NCI-H446 treated with DMSO at 0.1 percent for 48 hours (cell line): ENCODE data around the gene PHACTR1.
"Not testable (repeated sequence)": the region's sequence is repeated elsewhere in the genome, so short reads cannot be mapped to it uniquely, and the experiment has no call there.

Source experiments
- DNase-seq: peaks from one replicate; lab custom pipeline; 2025; lab: John Stamatoyannopoulos, UW

PHACTR1 gene

GRCh38 chr6:12716298-12716916 is at the start of gene PHACTR1:
Gene PHACTR1 (plus strand): TSS chr6:12716767.
- no peak for DNase-seq

- no peak for DNase-seq
These were observed 49.7 kb upstream of the PHACTR1 start for GRCh38 chr6:12666886-12667285.

GRCh38 chr6:12675931-12676330 is 40.6 kb upstream of the PHACTR1 start:
- no peak for DNase-seq

DNA sequence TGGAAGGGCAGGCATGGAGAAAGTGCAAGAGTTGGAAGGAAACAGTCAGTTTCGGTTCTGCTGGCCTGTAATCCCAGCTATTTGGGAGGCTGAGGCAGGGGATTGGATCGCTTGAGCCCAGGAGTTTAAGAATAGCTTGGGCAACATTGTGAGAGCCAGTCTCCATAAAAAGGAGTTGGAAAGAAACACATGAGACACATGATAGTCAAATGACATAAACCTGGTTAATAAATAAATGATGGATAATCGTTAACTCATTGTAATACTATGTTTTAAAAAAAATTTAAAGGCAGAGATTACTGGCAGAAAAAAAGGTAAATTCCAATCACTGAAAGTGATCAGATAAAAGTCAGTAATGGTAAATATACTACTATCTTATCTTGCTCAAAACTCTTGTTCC is 37.2 kb upstream of the PHACTR1 start:
- no peak for DNase-seq

GRCh38 chr6:12693122-12693521 is 23.4 kb upstream of the PHACTR1 start:
- no peak for DNase-seq

DNA sequence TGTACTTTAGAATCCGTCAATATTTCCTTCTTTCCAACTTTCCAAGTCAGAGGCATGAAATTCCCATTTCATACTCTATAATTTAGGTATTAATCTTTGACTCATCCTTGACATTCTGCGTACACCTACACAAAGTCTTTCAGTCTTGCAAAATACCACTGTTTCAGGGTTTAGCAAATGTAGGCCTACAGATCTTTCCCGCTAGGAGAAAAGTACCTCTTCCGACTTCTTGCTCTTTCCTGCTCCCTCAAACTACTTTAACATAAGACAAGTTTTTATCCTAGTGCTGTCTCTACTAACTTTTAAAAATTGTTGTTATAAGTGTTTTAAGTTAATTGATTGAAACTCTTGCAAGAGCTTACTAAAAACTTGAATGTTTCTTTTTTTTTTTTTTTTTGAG is 18.3 kb upstream of the PHACTR1 start:
- no peak for DNase-seq

DNA sequence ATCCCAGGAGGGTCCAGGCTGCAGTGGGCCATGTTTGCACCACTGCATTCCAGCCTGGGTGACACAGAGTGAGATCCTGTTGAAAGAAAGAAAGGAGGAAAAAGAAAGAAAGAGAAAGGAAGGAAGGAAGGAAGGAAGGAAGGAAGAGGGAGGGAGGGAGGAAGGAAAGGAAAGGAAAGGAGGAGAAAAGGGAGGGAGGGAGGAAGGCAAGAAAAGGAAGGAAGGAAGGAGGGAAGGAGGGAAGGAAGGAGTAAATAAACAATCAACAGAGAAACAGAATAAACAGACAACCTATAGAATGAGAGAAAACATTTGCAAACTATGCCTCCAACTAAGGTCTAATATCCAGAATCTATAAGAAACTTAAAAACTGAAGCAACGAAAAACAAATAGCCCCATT is 11.6 kb upstream of the PHACTR1 start:
- DNase-seq, result no peak

GRCh38 chr6:12709116-12709515 is 7.5 kb upstream of the PHACTR1 start:
- peak; percentile 25 for DNase-seq

- DNase-seq, result no peak
These were observed 6.9 kb upstream of the PHACTR1 start for GRCh38 chr6:12709556-12710232.

- DNase-seq, result peak; percentile 21
These were observed 5.6 kb upstream of the PHACTR1 start for GRCh38 chr6:12710921-12711320.

DNA sequence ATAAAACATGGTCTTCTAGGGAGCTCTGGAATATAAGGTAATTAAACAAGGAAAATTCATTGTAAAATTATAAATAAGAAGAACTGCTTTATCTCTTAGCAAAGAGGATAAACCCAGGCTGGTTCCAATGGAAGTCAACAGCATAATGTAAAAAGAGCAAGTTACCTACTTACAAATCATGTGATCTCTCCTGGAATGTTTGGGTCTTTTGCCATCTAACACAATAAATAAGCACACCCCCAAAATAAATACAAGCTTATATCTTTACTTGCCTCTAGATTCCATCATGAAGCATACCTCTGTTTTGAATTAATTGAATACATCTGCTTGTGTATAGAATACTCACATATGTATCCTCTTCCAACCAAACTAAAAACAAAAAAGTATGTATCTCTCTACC is 2.5 kb upstream of the PHACTR1 start:
- DNase-seq, result no peak

- DNase-seq, result no peak
These were observed 1.1 kb upstream of the PHACTR1 start for GRCh38 chr6:12715437-12715836.

GRCh38 chr6:12717356-12717755 is 789 bp downstream of the PHACTR1 start:
- no peak for DNase-seq

DNA sequence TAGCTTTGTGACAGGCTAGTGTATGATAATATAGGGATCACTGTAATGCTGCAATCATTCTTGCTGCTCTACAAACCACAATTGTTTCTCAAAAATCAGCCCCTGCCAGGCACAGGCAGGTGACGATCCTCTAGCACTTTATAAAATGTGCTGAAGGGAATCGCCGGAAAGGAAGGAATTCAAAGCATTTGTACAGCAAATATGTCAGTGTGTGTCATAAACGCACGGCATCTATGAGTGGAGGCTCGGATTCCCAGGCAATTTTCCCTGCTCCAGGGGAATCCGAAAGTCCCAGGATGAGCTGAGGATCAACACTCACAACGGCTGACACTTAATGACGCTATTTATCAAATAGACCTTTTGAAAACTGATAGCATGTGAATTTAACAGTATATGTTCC is 1.4 kb downstream of the PHACTR1 start:
- DNase-seq, result no peak

DNA sequence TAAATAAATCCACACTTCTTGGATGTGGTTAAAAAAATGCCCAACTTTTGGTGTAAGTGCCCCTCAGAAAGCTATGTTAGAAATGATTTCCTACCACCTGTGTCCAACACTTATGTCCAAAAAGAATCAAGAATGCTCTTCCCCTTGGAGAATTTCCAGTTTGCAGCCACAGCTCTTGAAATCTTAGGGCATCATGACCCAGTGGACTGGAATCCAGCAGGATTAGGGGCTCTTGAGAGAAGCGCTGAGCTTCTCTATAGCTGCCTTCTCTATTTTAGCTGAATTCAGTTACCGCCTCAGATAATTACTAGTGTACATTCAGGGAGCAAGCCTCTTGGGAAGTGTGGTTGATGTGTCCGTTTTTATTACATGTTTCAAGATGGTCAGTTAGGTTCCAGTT is 2.5 kb downstream of the PHACTR1 start:
- no peak for DNase-seq

DNA sequence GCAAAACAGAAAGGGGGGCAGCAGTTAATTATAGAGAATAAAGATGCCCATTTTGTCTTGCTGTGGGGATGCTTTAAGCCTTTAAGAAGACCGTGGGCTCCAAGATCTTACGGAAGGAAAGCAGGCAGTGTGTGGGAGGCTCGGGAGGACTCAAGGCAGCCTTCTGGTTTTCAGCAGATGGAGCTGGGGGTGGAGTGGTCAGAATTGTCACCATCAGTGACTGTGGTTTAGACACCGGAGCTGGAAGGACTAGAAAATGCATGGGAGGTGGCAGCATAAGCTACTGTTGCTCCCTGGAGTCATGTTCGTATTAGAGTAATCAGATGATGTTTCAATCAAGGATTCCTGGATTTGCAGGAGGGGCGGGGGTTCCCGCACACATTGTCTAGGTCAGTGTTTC is 3.7 kb downstream of the PHACTR1 start:
- DNase-seq, result no peak

DNA sequence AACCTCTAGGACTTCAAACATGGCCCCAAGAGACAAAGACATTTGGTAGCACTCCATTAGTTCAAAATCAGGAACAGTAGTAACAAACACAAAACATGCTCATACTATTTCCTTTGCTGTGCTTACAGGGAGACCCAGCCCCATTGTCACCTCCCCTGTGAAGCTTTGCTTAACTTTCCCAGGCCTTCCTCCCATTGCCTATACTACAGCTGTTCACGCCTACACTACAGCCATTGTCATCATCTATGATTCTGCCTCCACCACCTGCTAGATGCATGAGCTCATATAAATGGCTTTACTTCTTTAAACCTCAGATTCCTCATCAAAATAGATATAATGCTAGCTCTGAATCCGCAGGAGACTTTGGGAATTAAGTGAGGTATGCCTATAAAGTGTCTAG is 8.7 kb downstream of the PHACTR1 start:
- DNase-seq, result no peak

GRCh38 chr6:12729467-12729866 is 12.9 kb downstream of the PHACTR1 start:
- DNase-seq, result no peak

- not testable (repeated sequence) for DNase-seq
These were observed 14.2 kb downstream of the PHACTR1 start for GRCh38 chr6:12730809-12731208.

- peak; percentile 7 for DNase-seq
These were observed 17.3 kb downstream of the PHACTR1 start for GRCh38 chr6:12733876-12734275.

GRCh38 chr6:12735786-12736185 is 19.2 kb downstream of the PHACTR1 start:
- DNase-seq, result no peak

DNA sequence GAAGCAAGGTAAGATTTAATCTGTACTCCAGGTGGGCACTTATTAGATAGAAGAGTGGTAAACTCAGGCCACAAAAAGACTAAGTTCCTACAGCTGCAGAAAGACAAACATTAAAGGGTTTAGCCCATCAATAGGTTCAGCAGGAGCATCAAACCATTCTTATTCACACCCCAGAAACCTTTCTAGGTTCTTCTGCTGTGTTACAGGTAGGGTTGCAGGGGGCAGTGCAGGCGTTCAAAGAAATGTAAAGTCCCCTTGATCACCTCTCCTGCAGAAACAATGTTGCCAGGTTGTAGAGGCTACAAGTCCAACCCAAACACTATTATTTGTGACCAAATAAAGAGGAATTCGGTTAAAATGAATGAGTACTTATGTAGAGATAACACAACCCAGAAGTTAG is 31.8 kb downstream of the PHACTR1 start:
- DNase-seq, result no peak

GRCh38 chr6:12748815-12749521 is 32.4 kb downstream of the PHACTR1 start:
- peak; percentile 23 for DNase-seq
